ENCODE measurements around the gene NFE2.

NFE2 gene

GRCh38 chr12:54337854-54338650 is 37.2 kb upstream of the NFE2 start:
- no peak overlapping the region for H3K4me3 ChIP-seq (ENCODE audit: low read depth, low read length, poor library complexity, severe bottlenecking)
- H3K9me3 ChIP-seq (ENCODE audit: low read length) = no peaks in the 10 kb centered on the region
- no peaks in the 10 kb centered on the region for H4K20me1 ChIP-seq (ENCODE audit: insufficient read depth, low read length)
- TF ChIP-seq EZH2 (IDR thresholded peaks at IDR 0.05; ENCODE audit: borderline replicate concordance, low read length) = no peak
- TF ChIP-seq CTCF (IDR thresholded peaks at IDR 0.05; ENCODE audit: low read length) = no peak
- no peaks in the 10 kb centered on the region for H3F3A ChIP-seq (ENCODE audit: insufficient read depth, low read length)
- no peaks in the 10 kb centered on the region for H3K27me3 ChIP-seq (ENCODE audit: insufficient read depth, low read length)
- no peak overlapping the region for H3K4me2 ChIP-seq (ENCODE audit: low read length)
- H3K36me3 ChIP-seq (ENCODE audit: insufficient read depth, low read length) = peaks cover 22% of the 10 kb centered on the region
- no peaks in the 10 kb centered on the region for H3K9me2 ChIP-seq (ENCODE audit: low read depth, low read length)
- H3K4me1 ChIP-seq (ENCODE audit: insufficient read depth, low read length, severe bottlenecking) = peaks cover 15% of the 10 kb centered on the region
- no peak overlapping the region for H3K27ac ChIP-seq (ENCODE audit: low read depth, low read length, poor library complexity, severe bottlenecking)
- H3K79me2 ChIP-seq (ENCODE audit: insufficient read depth, low read length) = no peaks in the 10 kb centered on the region
- H2AFZ ChIP-seq (ENCODE audit: low read length) = no peak overlapping the region
- no peak overlapping the region for H3K9ac ChIP-seq (ENCODE audit: low read length)

GRCh38 chr12:54337280-54337842 is 36.5 kb upstream of the NFE2 start:
- no peaks in the 10 kb centered on the region for H4K20me1 ChIP-seq (ENCODE audit: insufficient read depth, low read length)
- no peaks in the 10 kb centered on the region for H3K9me3 ChIP-seq (ENCODE audit: low read length)
- no peak overlapping the region for H3K27ac ChIP-seq (ENCODE audit: low read depth, low read length, poor library complexity, severe bottlenecking)
- H3K27me3 ChIP-seq (ENCODE audit: insufficient read depth, low read length) = no peaks in the 10 kb centered on the region
- TF ChIP-seq CTCF (IDR thresholded peaks at IDR 0.05; ENCODE audit: low read length) (no peak), EZH2 (IDR thresholded peaks at IDR 0.05; ENCODE audit: borderline replicate concordance, low read length) (no peak)
- H3K9ac ChIP-seq (ENCODE audit: low read length) = no peak overlapping the region
- peaks cover 15% of the 10 kb centered on the region for H3K4me1 ChIP-seq (ENCODE audit: insufficient read depth, low read length, severe bottlenecking)
- H3F3A ChIP-seq (ENCODE audit: insufficient read depth, low read length) = no peaks in the 10 kb centered on the region
- no peak overlapping the region for H2AFZ ChIP-seq (ENCODE audit: low read length)
- no peak overlapping the region for H3K4me3 ChIP-seq (ENCODE audit: low read depth, low read length, poor library complexity, severe bottlenecking)
- H3K79me2 ChIP-seq (ENCODE audit: insufficient read depth, low read length) = no peaks in the 10 kb centered on the region
- H3K9me2 ChIP-seq (ENCODE audit: low read depth, low read length) = no peaks in the 10 kb centered on the region
- no peak overlapping the region for H3K4me2 ChIP-seq (ENCODE audit: low read length)
- peaks cover 16% of the 10 kb centered on the region for H3K36me3 ChIP-seq (ENCODE audit: insufficient read depth, low read length)

- Histone ChIP-seq H3K9ac (ENCODE audit: low read length) (no peak overlapping the region), H3K9me2 (ENCODE audit: low read depth, low read length) (no peaks in the 10 kb centered on the region), H3K4me2 (ENCODE audit: low read length) (no peak overlapping the region), H3K9me3 (ENCODE audit: low read length) (no peaks in the 10 kb centered on the region), H3K36me3 (ENCODE audit: insufficient read depth, low read length) (peaks cover 5% of the 10 kb centered on the region; the same call in 1 of the 2 replicates), H3K4me3 (ENCODE audit: low read depth, low read length, poor library complexity, severe bottlenecking) (no peak overlapping the region), H3F3A (ENCODE audit: insufficient read depth, low read length) (no peaks in the 10 kb centered on the region), H2AFZ (ENCODE audit: low read length) (no peak overlapping the region), H3K27me3 (ENCODE audit: insufficient read depth, low read length) (no peaks in the 10 kb centered on the region), H3K4me1 (ENCODE audit: insufficient read depth, low read length, severe bottlenecking) (peaks cover 15% of the 10 kb centered on the region), H4K20me1 (ENCODE audit: insufficient read depth, low read length) (no peaks in the 10 kb centered on the region), H3K27ac (ENCODE audit: low read depth, low read length, poor library complexity, severe bottlenecking) (no peak overlapping the region), H3K79me2 (ENCODE audit: insufficient read depth, low read length) (no peaks in the 10 kb centered on the region)
- TF ChIP-seq CTCF (IDR thresholded peaks at IDR 0.05; ENCODE audit: low read length) (no peak), EZH2 (IDR thresholded peaks at IDR 0.05; ENCODE audit: borderline replicate concordance, low read length) (no peak)
Measured at GRCh38 chr12:54333420-54334034, 32.7 kb upstream of the NFE2 start.

Measured in OCI-LY1 (cell line).